HCT116 (cell line): Measurements from ENCODE around the gene ATP1A4. TPM values are rescaled to one million over a fixed set of nuclear protein-coding genes. Genes with fewer than 3 reads are reported as not detected.

Experiments used
- ATAC-seq: fragments of 200-7000 bp; cut with Tn5 transposase; 2 replicates; pipeline ENCODE4 v1.9.1; 2020; ENCODE audit warnings: mild to moderate bottlenecking, moderate library complexity
- BruUV-seq: library from RNA; stranded (reverse); fragments of 400-500 nt; replicated peaks from 2 replicates; lab custom pipeline; 2021; lab: Mats Ljungman, UMichigan
- CTCF ChIA-PET: fragments of 300-600 bp; sonication (Branson Sonifier 250); formaldehyde crosslinking; loops from one replicate; lab custom pipeline; 2021; ENCODE audit warnings: antibody characterized with exemption; lab: Charles Lee
- POLR2A ChIA-PET: fragments of 300-600, 350-600 bp; sonication (Branson Sonifier 250); formaldehyde crosslinking; loops from one replicate; lab custom pipeline; 2021; ENCODE audit warnings: antibody characterized with exemption; lab: Charles Lee
- RAD21 ChIA-PET, 2 experiments: fragments of 300-600 bp; sonication (Branson Sonifier 250); formaldehyde crosslinking; loops; one replicate each; lab custom pipeline; 2023; ENCODE audit warnings: low total read pairs in 2 of 2; ENCODE audit not compliant: uncharacterized antibody in 2 of 2, unreplicated experiment in 2 of 2, low non-redundant PET in 1 of 2; lab: Charles Lee
- DNase-seq: peaks from one replicate; pipeline ENCODE4 v3.0.0-alpha.2; 2010; ENCODE audit warnings: low read depth, low spot score
- H2AFZ ChIP-seq: fragments of 200-600 bp; shearing (Covaris generic), sonication (generic); 2 replicates; pipeline ENCODE4 v1.6.1; 2017; ENCODE audit warnings: low read depth, mixed run types, mixed read lengths, antibody characterized with exemption, low read length; ENCODE audit not compliant: poor library complexity, severe bottlenecking
- H3K27ac ChIP-seq: 2 replicates; pipeline ENCODE4 v1.5.1; 2012; ENCODE audit warnings: low read depth, low read length
- H3K27me3 ChIP-seq: fragments of 200-600 bp; sonication (generic); 2 replicates; pipeline ENCODE4 v1.6.1; 2016; ENCODE audit warnings: mixed run types, low read length, mixed read lengths; ENCODE audit not compliant: insufficient read depth
- H3K36me3 ChIP-seq, 2 experiments: fragments of 200-500 bp in 1 of 2; fragments of 200-600 bp in 1 of 2; sonication (Bioruptor generic) in 1 of 2; sonication (generic) in 1 of 2; 2 replicates each; pipeline versions ENCODE4 v1.5.1 to v1.6.1; 2014 to 2016; ENCODE audit warnings: low read length in 2 of 2, inconsistent platforms in 1 of 2, mixed read lengths in 1 of 2, mixed run types in 1 of 2; ENCODE audit not compliant: insufficient read depth in 2 of 2, control insufficient read depth in 1 of 2
- H3K4me1 ChIP-seq, 2 experiments: fragments of 200-600 bp in 1 of 2; sonication (generic) in 1 of 2; 2 replicates each; pipeline versions ENCODE4 v1.5.1 to v1.6.1; 2012 to 2017; ENCODE audit warnings: low read length in 2 of 2, inconsistent platforms in 1 of 2, mild to moderate bottlenecking in 1 of 2, mixed read lengths in 1 of 2, mixed run types in 1 of 2, moderate library complexity in 1 of 2; ENCODE audit not compliant: insufficient read depth in 2 of 2, control insufficient read depth in 1 of 2
- H3K4me2 ChIP-seq: fragments of 200-600 bp; sonication (generic); 2 replicates; pipeline ENCODE4 v1.6.1; 2017; ENCODE audit warnings: mixed run types, low read length, mixed read lengths
- H3K4me3 ChIP-seq, 2 experiments: fragments of 200-600 bp in 1 of 2; sonication (generic) in 1 of 2; replicated peaks in 1 of 2; 2 replicates each; pipeline ENCODE4 v1.5.1; 2011 to 2016; ENCODE audit warnings: low read length in 2 of 2, control low read depth in 1 of 2, low read depth in 1 of 2, mild to moderate bottlenecking in 1 of 2, mixed read lengths in 1 of 2, mixed run types in 1 of 2
- H3K79me2 ChIP-seq: fragments of 200-600 bp; sonication (generic); 2 replicates; pipeline ENCODE4 v1.6.1; 2017; ENCODE audit warnings: mild to moderate bottlenecking, mixed run types, low read length, moderate library complexity, mixed read lengths; ENCODE audit not compliant: insufficient read depth
- H3K9ac ChIP-seq: fragments of 200-600 bp; sonication (generic); 2 replicates; pipeline ENCODE4 v1.6.1; 2016; ENCODE audit warnings: low read length, mixed read lengths
- H3K9me2 ChIP-seq: fragments of 200-600 bp; sonication (generic), shearing (Covaris generic); 2 replicates; pipeline ENCODE4 v1.6.1; 2017; ENCODE audit warnings: mixed run types, mild to moderate bottlenecking, moderate library complexity; ENCODE audit not compliant: insufficient read depth
- H3K9me3 ChIP-seq, 2 experiments: fragments of 200-500 bp in 1 of 2; fragments of 200-600 bp in 1 of 2; sonication (Bioruptor generic) in 1 of 2; sonication (generic) in 1 of 2; 2 replicates each; pipeline ENCODE4 v1.6.1; 2014 to 2017; ENCODE audit warnings: low read length in 2 of 2, mixed read lengths in 2 of 2, inconsistent platforms in 1 of 2, low read depth in 1 of 2, mild to moderate bottlenecking in 1 of 2, mixed run types in 1 of 2, moderate library complexity in 1 of 2; ENCODE audit not compliant: control insufficient read depth in 1 of 2, insufficient read depth in 1 of 2
- H4K20me1 ChIP-seq: fragments of 200-600 bp; sonication (generic), shearing (Covaris generic); 2 replicates; pipeline ENCODE4 v1.6.1; 2017; ENCODE audit warnings: mixed run types, mild to moderate bottlenecking, moderate library complexity; ENCODE audit not compliant: insufficient read depth
- CEBPB ChIP-seq: IDR thresholded peaks from 2 replicates; pipeline ENCODE4 v1.6.1; 2012; ENCODE audit warnings: low read depth
- EGR1 ChIP-seq: IDR thresholded peaks from 2 replicates; pipeline ENCODE4 v1.6.1; 2012; ENCODE audit warnings: low read depth
- ELF1 ChIP-seq: IDR thresholded peaks from 2 replicates; pipeline ENCODE4 v1.6.1; 2012; ENCODE audit warnings: low read depth, borderline replicate concordance
- EZH2 ChIP-seq: fragments of 200-600 bp; sonication (generic); IDR thresholded peaks from 2 replicates; pipeline ENCODE4 v1.6.1; 2017; ENCODE audit warnings: antibody characterized with exemption, mixed run types
- EZH2phosphoT487 ChIP-seq: fragments of 200-600 bp; IDR thresholded peaks from 2 replicates; pipeline ENCODE4 v1.6.1; 2018; ENCODE audit warnings: antibody characterized with exemption, borderline replicate concordance
- JUND ChIP-seq: IDR thresholded peaks from 2 replicates; pipeline ENCODE4 v1.6.1; 2012
- POLR2AphosphoS5 ChIP-seq: IDR thresholded peaks from 2 replicates; pipeline ENCODE4 v1.6.1; 2011; ENCODE audit warnings: mild to moderate bottlenecking, low read depth, low read length, moderate library complexity
- RAD21 ChIP-seq: IDR thresholded peaks from 2 replicates; pipeline ENCODE4 v1.6.1; 2012; ENCODE audit warnings: low read depth, mild to moderate bottlenecking
- SP1 ChIP-seq: IDR thresholded peaks from 2 replicates; pipeline ENCODE4 v1.6.1; 2012; ENCODE audit warnings: low read depth
- TCF7L2 ChIP-seq: IDR thresholded peaks from 2 replicates; pipeline ENCODE4 v1.7.0; 2011; ENCODE audit warnings: borderline replicate concordance, inconsistent platforms; ENCODE audit not compliant: insufficient read depth, insufficient read length; ENCODE audit errors: extremely low read depth
- YY1 ChIP-seq: IDR thresholded peaks from 2 replicates; pipeline ENCODE4 v1.6.1; 2011; ENCODE audit warnings: low read length, low read depth, moderate library complexity, mild to moderate bottlenecking; ENCODE audit not compliant: insufficient replicate concordance; ENCODE audit errors: extremely low read depth
- ZFX ChIP-seq: fragments of 450-650 bp; IDR thresholded peaks from 2 replicates; pipeline ENCODE4 v1.6.1; 2017
- ZNF274 ChIP-seq: fragments of 200-500 bp; sonication (Bioruptor generic); IDR thresholded peaks from 2 replicates; pipeline ENCODE4 v1.6.1; 2014; ENCODE audit warnings: mild to moderate bottlenecking, low read depth, low read length, inconsistent platforms
- intact Hi-C: fragments of 100-400 bp; cut with micrococcal nuclease; formaldehyde crosslinking; loops from 2 replicates; pipeline ENCODE4 v1.10.0; 2022
- total RNA-seq: library from RNA; stranded (reverse); gene quantifications from one replicate; pipeline ENCODE4 v1.2.1, GENCODE V29; 2021; ENCODE audit not compliant: unreplicated experiment
- TF ChIP-seq, protein P1 (sequence below): IDR thresholded peaks from 2 replicates; pipeline ENCODE4 v1.6.1; 2012
- TF ChIP-seq, protein P2 (sequence below), 3 experiments: fragments of 200-600 bp in 1 of 3; sonication (generic) in 1 of 3; IDR thresholded peaks in 2 of 3; conservative IDR thresholded peaks in 1 of 3; 2 replicates each; pipeline ENCODE4 v1.5.1; 2012 to 2017; ENCODE audit warnings: low read depth in 2 of 3, low read length in 2 of 3, antibody characterized with exemption in 1 of 3, borderline replicate concordance in 1 of 3, control low read depth in 1 of 3, mild to moderate bottlenecking in 1 of 3, mixed read lengths in 1 of 3, mixed run types in 1 of 3, moderate library complexity in 1 of 3; ENCODE audit not compliant: insufficient read depth in 1 of 3
- TF ChIP-seq, protein P3 (sequence below): IDR thresholded peaks from 2 replicates; pipeline ENCODE4 v1.6.1; 2012; ENCODE audit warnings: low read depth

Gene ATP1A4
- total RNA-seq, 1 experiment from 2014 or later = not detected

DNA sequence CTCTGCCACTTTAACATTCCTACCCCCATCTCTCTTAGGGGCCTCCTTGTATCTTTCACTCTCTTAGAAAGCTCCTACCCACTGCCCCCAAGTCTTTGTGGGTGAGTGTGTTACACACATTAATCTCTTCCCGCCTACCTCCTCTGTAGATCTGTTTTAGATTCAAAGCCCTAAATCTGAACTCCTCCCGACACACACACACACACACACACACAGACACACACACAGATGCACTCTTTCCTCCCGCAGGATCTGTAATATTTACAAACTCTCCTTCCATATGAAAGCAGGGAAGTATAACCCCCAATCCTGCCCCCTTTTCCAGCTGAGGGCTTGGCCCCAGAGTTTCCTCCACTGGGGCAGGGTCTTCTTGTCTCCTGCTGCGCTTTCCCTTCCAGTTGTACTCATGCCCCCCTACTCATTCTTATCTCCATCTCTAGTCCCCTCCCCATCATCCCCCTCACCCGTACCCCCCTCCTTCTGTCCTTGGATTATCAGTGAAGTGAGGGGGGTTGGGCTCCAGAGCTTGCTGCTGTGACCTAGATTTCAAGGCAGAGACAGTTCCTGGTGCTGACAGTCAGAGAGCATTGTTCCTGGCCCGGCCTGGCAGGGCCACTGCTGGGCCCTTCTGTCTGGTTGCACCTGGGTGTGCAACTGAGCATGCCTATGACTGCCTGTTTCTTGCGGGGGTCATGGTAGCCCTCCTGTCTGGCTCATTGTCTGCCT, 58.1 kb downstream of the ATP1A4 start:
- Histone ChIP-seq H3K36me3 (peaks cover 27 to 46% of the 10 kb centered on the region in 2 experiments; a peak in 3 of 4 replicates), H3K27ac (no peak overlapping the region), H2AFZ (no peak overlapping the region), H3K9ac (no peak overlapping the region), H3K79me2 (peaks cover 48% of the 10 kb centered on the region), H3K4me1 (peaks cover 11 to 18% of the 10 kb centered on the region in 2 experiments; a peak in 3 of 4 replicates), H4K20me1 (0 out of 2 replicates have a peak, but pooled peaks cover 4% of the 10 kb centered on the region), H3K4me3 (no peak overlapping the region), H3K9me3 (no peaks in the 10 kb centered on the region), H3K27me3 (no peaks in the 10 kb centered on the region), H3K9me2 (no peaks in the 10 kb centered on the region), H3K4me2 (no peak overlapping the region)
- BruUV-seq = no TSS peak
- no peak for ATAC-seq
- intact Hi-C loops = no loop called here
- DNase-seq = no peak
- POLR2A ChIA-PET = no interaction called here
- RAD21 ChIA-PET = no interaction called here
- no peak for TF ChIP-seq TCF7L2
- TF ChIP-seq, protein P1, sequence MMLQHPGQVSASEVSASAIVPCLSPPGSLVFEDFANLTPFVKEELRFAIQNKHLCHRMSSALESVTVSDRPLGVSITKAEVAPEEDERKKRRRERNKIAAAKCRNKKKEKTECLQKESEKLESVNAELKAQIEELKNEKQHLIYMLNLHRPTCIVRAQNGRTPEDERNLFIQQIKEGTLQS = no peak
- no peak for TF ChIP-seq ZFX
- no peak for TF ChIP-seq SP1
- TF ChIP-seq EGR1 = no peak
- no peak for TF ChIP-seq EZH2
- TF ChIP-seq POLR2AphosphoS5 = no peak
- TF ChIP-seq RAD21 = no peak
- TF ChIP-seq, protein P2, sequence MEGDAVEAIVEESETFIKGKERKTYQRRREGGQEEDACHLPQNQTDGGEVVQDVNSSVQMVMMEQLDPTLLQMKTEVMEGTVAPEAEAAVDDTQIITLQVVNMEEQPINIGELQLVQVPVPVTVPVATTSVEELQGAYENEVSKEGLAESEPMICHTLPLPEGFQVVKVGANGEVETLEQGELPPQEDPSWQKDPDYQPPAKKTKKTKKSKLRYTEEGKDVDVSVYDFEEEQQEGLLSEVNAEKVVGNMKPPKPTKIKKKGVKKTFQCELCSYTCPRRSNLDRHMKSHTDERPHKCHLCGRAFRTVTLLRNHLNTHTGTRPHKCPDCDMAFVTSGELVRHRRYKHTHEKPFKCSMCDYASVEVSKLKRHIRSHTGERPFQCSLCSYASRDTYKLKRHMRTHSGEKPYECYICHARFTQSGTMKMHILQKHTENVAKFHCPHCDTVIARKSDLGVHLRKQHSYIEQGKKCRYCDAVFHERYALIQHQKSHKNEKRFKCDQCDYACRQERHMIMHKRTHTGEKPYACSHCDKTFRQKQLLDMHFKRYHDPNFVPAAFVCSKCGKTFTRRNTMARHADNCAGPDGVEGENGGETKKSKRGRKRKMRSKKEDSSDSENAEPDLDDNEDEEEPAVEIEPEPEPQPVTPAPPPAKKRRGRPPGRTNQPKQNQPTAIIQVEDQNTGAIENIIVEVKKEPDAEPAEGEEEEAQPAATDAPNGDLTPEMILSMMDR (IDR thresholded peaks at IDR 0.05 in 2 of 3, conservative IDR thresholded peaks at IDR 0.05 in 1 of 3; ENCODE audit: borderline replicate concordance in 1 of 3, insufficient read depth in 1 of 3, low read depth in 2 of 3, low read length in 2 of 3) = no peak
- TF ChIP-seq EZH2phosphoT487 = no peak
- TF ChIP-seq JUND = no peak
- TF ChIP-seq YY1 = no peak
- TF ChIP-seq ZNF274 = no peak
- TF ChIP-seq, protein P3, sequence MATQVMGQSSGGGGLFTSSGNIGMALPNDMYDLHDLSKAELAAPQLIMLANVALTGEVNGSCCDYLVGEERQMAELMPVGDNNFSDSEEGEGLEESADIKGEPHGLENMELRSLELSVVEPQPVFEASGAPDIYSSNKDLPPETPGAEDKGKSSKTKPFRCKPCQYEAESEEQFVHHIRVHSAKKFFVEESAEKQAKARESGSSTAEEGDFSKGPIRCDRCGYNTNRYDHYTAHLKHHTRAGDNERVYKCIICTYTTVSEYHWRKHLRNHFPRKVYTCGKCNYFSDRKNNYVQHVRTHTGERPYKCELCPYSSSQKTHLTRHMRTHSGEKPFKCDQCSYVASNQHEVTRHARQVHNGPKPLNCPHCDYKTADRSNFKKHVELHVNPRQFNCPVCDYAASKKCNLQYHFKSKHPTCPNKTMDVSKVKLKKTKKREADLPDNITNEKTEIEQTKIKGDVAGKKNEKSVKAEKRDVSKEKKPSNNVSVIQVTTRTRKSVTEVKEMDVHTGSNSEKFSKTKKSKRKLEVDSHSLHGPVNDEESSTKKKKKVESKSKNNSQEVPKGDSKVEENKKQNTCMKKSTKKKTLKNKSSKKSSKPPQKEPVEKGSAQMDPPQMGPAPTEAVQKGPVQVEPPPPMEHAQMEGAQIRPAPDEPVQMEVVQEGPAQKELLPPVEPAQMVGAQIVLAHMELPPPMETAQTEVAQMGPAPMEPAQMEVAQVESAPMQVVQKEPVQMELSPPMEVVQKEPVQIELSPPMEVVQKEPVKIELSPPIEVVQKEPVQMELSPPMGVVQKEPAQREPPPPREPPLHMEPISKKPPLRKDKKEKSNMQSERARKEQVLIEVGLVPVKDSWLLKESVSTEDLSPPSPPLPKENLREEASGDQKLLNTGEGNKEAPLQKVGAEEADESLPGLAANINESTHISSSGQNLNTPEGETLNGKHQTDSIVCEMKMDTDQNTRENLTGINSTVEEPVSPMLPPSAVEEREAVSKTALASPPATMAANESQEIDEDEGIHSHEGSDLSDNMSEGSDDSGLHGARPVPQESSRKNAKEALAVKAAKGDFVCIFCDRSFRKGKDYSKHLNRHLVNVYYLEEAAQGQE = no peak
- no peak for TF ChIP-seq ELF1
- no peak for TF ChIP-seq CEBPB
- TF ChIP-seq, all 23 proteins: peak for 0
- CTCF ChIA-PET = no interaction called here
